ENCODE results near the gene CRAT.
"Not testable (repeated sequence)": the region's sequence is repeated elsewhere in the genome, so short reads cannot be mapped to it uniquely, and the experiment has no call there.

Gene CRAT

DNA sequence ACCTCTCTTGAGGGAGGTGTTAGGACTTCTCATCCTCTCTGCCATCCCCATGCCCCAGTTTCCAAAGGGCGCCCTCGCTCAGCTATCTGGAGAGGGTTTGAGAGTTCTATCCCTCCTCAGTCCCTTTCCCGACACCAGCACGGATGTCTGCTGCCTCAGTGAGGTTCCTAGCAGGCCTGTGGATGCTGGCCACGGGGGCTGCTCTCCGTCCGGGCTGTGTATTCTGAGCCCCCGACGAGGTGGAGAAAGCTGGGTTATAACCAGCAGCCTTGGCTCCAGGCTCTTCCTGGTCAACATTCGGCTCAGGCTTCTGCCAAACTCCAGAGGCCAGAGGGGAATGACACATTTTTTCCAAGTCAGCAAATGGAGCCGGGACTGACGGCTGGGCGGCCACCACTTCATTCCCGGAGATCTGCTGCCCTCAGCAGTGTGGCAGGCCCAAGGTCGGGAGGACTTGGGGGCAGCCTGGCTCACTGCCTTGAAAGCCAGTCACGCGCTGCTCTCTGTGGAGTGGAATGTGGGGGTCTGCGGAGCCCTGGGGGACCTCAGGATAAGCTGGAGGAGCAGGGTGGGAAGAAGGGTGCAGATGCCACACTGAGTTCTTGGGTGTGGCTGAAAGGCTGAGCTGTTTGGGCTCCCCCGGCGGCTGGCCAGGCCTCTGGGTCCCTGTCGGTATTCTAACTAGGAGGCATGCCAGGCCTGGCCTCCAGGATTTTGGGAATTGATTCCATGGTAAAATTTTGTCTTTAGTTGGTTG, 28.1 kb upstream of the CRAT start:
- no peak for DNase-seq (ENCODE audit: low read depth in 2 of 2)

DNA sequence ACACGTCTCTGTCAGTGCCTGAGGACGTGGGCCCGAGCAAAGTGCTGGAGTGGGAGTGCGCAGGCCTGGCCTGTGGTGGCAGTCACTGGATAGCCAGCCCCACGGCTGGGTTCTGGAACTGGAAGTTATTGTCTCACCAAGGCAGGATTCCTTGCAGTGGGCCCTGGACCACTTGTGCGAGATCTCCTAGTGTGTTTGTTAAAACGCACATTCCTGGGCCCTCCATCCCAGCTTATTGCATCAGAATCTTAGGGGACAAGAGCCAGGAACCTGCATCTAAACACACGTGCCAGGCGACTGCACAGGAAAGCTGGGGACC, 27.5 kb upstream of the CRAT start:
- no peak for DNase-seq (ENCODE audit: low read depth in 2 of 2)

DNA sequence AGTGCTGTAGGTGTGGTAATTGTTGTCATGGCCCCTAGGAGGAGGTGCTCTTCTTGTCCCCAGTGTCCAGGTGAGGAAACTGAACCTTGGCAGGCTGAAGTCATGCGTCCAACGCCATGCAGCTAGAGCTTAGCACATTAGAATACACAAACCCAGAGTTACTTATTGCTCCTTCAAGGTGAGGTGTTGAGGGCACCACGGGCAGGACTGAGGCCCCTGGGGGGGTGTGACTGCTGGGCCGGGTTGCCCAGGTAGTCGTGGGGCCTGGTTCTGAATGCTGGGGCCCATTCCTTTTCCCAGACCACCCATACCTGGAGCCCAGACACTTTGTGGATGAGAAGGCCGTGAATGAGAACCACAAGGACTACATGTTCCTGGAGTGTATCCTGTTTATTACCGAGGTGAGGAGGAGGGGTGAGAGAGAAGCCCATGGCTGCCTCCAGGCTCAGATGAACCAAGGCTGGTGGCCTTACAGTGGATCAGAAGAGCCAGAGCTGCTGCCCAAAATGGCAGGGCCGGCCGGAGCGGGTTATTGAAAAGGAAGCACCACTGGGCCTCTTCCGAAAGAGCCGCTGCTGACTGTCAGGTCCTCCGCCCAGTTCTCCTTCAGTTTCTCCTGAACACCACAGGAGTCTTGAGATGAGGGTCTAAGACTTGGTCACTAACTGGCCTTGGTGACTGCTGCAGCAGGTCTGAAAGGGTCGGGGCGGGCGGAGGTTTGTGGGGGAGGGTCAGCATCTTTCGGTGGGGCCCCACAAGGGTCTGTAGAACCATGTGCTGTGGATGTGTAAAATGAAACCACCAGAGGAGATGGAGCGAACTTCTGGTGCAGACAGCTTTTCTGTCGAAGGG, 26.9 kb upstream of the CRAT start:
- no peak for DNase-seq (ENCODE audit: low read depth in 2 of 2)

DNA sequence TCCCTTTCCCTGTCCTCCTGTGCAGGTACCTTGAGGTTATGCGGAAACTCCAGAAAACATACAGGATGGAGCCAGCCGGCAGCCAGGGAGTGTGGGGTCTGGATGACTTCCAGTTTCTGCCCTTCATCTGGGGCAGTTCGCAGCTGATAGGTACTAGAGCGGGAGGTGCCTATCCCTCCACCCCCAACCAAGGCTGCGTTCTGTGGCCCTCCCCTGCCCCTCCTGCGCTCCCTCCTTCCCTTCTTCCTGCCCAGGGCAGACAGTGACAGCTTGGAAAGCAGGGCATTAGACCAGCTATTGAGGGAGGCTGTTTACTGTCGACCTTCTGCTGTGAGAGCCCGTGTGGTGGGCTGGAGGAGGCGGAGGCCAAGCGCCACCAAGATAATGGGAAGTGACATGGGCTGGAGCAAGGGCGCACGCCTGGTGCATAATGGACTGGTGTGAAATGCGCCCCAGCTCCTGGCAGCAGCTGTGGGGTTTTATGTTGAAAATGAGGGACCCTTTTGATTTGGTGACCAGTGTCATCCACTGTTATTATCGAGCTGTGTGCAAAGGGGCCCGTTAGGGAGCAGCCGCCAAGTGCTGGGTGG, 25.9 kb upstream of the CRAT start:
- no peak for DNase-seq (ENCODE audit: low read depth in 2 of 2)

DNA sequence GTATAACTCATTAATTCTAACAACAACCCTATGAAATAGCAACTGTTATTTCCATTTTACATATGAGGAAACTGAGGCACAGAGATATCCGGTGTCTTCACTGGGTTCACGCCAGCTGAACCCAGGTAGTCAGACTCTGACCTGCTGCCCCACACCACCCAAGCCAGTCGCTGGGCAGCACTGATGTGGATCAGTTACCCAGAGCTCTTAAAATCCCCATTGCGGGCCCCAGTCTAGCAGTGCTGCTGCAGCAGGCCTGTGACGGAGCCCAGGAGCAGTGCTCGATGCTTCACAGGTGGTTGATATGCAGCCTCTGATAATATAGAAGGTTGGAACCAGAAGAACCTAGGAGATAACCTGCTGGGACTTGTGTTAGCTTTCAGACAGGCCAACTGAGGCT, 24.9 kb upstream of the CRAT start:
- no peak for DNase-seq (ENCODE audit: low read depth in 2 of 2)

DNA sequence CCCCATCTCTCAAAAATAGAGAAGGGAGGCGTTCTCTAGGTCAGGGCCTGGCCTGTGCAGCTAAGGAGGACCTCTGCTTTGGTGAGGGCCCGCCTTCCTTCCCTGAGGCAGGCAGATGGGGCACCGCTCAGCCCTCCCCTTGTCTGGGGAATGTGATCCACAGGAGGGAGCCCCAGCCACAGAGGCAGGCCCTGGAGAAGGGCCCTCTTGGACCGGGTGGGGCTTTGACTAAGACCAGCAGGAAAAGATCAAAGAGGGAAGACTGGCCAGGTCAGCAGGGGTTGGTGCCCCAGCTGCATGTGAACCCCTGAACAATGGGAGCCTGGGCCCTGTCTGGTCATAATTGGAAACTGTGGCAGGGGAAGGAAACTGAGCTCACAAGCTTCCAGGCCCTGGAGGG, 22.5 kb upstream of the CRAT start:
- no peak for DNase-seq (ENCODE audit: low read depth in 2 of 2)

DNA sequence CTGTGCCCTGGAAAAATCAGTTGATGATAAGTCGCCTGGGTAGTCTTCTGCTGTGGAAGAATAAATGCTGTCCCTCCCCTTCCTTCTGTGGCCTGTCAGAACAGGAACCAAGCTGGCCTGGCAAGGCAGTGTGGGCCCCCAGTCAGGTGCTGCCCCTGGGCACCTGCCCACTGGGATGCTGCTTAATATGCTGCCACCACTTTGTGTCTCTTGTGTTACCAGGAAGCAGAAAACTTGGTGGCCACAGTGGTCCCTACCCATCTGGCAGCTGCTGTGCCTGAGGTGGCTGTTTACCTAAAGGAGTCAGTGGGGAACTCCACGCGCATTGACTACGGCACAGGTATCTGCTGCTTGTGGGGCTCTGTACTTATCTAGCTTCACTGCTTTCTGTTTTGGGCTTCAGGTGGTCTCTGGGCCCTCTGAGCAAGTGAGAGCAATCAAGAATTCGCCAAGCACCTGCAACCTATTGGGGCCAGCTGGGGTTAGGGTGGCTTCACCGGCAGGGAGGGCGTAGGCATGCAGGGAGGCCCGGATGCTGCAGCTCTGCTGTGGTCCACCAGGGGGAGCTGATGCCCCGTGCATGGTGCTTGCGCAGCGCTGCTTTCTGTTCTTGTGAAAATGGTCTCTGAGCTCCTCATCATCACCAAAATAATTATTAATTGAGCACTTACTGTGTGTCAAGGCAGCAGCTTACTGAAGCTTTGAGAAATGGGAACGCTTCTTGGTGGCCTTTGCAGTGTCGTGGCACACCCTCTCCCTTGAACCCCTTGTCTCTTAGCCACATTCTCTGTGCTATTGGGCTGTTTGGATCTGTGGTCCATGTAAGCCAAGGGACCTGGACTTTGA, 20.9 kb upstream of the CRAT start:
- DNase-seq (ENCODE audit: low read depth in 2 of 2), result peak; percentile 63 to 71

DNA sequence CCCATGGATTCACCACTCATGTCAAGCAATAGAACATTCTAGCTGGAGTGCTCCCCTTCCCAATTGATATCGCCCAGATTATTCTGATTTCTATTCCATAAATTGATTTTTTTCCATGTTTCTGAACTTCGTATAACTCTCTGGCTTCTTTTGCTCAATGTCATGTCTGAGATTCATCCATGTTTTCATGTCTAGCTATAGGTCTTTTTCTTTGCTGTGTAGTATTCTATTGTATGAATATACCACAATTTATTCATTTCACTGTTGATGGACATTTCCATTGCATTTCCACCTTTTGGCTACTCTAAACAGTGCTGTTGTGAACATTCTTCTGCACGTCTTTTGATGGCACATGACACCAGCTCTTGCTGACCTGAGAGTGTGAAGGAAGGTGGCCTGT, 20.2 kb upstream of the CRAT start:
- no peak for DNase-seq (ENCODE audit: low read depth in 2 of 2)

DNA sequence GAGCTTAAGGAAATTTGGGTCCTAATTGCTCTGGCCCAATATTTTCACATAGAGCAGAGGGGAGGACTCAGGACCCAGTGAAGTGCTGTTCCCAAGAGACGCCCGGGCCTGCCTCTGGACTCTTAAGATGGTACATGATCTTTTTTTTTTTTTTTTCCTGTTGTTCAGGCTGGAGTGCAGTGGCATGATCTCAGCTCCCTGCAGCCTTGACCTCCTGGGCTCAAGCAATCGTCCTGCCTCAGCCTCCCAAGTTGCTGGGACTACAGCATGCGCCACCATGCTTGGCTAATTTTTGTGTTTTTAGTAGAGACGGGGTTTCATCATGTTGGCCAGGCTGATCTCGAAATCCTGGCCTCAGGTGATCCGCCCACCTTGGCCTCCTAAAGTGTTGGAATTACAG, 19.7 kb upstream of the CRAT start:
- not testable (repeated sequence) for DNase-seq (ENCODE audit: low read depth in 2 of 2)

DNA sequence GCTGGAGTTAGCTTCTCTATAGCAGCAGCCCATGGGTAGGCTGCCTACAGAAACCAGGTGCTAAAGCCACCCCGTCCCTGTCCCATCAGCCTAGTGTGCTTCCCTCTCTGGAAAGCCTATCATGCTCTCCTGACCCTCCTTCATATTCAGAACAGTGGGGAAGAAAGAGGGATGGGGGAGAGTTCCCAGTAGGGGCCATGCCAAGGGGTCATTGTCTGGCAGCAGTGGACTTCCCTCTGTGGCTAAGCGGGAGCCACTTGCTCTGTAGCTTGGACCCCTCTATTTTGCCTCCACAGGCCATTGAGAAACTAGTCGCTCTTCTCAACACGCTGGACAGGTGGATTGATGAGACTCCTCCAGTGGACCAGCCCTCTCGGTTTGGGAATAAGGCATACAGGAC, 18.1 kb upstream of the CRAT start:
- no peak for DNase-seq (ENCODE audit: low read depth in 2 of 2)

DNA sequence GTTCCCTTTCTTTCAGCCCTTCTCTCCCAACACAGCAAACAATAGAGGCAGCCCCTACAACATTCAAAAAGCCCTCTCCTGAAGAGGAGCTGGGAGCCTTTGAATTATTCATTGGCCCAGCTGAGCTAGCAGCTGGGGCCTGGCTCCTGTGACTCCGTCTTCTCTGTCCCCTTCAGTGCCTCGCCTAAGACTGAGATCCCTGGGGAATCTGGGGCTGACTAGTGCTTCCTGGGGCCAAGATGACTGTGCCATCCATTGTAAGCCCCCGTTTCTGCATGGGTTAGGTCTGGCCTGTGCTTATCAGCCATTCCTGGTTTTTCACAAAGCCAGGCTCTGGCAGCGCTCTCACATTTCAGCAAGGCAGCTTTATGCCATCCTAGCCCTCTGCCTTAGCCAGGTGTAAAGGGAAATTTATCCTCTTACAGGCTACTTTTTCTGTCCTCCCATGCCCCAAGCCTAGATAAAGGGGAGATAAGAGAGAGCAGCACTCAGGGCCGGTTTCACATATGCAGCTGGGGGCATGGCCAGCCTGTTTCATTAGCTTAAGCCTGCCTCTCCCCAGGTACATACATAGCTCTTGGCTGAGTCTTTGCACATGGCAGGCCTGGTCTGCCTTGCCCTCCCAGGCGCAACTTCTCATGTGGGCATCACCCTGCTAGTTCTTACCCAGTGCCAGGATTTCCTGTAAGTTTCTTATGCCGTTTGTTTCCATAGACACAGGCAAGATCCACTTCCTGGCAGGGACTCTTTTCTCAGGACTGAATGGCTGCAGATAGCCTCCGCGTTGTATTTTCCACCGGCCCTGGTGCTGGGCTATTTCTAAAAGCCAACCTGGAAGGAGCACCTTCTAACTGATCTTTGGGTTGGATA, 16.4 kb upstream of the CRAT start:
- DNase-seq (ENCODE audit: low read depth in 2 of 2), result no peak

DNA sequence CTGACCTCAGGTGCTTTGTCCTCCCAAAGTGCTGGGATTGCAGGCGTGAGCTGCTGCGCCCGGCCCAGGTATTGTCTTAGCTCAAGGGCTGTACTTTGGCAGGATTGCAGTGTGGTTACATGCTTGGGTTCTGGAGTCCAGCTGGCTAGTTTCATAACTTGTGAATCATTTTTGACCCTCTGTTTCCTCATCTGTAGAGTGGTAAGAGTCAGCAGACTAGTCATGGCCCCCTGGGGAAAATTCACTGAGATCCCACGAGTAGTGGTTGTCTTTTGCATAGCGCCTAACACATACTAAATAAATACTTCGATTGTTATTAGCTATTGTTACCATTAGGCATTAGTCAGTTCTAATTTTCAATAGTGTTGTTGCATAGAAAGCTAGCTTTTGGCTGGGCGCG, 14.9 kb upstream of the CRAT start:
- DNase-seq (ENCODE audit: low read depth in 2 of 2), result no peak

DNA sequence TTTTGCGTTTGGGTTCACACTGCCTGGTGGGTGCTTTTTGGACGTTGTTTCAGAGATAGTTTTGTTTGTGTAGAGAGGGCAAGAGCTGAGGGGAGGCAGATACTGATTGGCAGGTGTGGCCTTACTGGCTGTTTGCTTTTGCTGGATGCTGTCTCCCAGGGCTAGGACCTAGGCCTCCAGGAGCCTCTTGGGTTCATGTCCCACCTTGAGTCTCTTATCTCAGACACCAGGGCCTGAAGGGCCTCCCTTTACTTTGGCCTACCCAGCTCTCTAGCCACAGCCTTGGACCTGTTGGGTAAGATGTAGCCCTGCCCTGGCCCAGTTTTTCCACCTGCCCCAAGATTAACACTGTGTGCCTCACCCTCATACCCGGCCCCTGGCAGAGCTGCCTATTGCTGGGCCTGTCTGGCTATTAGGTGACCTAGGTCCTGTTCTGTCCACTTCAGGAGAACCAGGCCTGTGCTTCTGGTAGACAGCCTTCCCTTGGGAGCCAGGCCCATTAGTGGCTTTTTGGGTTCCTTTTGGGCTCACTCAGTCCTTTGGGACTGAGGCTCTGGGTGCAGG, 14.0 kb upstream of the CRAT start:
- no peak for DNase-seq (ENCODE audit: low read depth in 2 of 2)

DNA sequence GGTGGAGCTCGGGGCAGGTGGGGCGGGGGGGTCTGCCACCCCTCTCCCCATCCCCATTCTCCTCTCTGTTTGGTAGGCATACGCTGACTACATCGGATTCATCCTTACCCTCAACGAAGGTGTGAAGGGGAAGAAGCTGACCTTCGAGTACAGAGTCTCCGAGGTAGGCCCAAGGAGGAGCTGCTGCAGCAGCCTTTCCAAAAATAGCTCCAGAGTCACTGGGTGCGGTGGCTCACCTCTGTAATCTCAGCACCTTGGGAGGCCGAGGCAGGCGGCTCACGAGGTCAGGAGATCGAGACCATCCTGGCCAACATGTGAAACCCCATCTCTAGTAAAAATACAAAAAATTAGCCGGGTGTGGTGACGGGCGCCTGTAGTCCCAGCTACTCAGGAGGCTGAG, 12.4 kb upstream of the CRAT start:
- not testable (repeated sequence) for DNase-seq (ENCODE audit: low read depth in 2 of 2)

DNA sequence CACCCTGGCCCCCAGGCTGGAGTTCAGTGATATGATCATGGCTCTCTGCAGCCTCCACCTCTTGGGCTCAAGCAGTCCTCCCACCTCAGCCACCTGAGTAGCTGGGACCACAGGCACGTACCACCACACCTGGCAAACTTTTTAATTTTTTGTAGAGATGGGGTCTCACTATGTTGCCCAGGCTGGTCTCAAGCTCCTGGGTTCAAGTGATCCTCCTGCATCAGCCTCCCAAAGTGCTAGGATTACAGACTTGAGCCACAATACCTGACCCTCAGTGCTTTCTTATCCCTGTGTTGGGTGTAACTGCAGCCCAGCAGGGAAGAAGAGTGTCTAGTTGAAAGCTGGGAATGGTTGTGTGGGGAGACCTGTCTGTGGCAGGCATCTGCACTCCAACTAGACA, 11.5 kb upstream of the CRAT start:
- DNase-seq (ENCODE audit: low read depth in 2 of 2), result no peak

DNA sequence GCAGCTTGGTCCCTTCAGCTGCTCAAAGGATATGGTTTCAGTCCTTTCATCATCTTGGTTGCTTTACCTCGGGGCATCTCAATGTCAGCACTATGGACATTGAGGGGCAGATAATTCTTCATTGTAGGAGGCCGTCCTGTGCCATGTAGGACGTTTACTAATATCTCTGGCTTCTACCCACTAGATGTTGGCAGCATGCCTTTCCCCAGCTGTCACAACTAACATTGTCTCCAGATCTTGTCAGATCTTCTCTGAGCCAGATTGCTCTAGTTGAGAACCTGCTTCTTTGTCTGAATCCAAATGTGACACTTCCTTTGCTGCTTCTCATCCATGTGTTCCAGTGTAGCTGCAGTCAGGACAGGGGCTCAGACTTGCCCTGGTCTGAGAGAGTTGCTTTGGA, 10.9 kb upstream of the CRAT start:
- no peak for DNase-seq (ENCODE audit: low read depth in 2 of 2)

DNA sequence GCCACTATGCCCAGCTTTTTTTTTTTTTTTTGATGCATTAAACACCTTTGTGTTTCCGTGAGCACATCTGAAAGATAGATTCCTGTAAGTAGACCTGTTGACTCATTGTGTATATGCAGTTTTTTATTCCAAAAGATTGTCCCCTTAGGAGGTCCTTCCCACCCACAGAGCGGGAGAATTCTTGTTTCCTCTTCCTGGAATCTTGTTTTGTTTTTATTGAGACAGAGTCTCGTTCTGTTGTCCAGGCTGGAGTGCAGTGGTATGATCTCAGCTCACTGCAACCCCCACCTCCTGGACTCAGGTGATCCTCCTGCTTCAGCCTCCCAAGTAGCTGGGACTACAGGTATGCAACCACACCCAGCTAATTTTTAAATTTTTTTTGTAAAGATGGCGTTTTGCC, 8.2 kb upstream of the CRAT start:
- DNase-seq (ENCODE audit: low read depth in 2 of 2), result no peak

DNA sequence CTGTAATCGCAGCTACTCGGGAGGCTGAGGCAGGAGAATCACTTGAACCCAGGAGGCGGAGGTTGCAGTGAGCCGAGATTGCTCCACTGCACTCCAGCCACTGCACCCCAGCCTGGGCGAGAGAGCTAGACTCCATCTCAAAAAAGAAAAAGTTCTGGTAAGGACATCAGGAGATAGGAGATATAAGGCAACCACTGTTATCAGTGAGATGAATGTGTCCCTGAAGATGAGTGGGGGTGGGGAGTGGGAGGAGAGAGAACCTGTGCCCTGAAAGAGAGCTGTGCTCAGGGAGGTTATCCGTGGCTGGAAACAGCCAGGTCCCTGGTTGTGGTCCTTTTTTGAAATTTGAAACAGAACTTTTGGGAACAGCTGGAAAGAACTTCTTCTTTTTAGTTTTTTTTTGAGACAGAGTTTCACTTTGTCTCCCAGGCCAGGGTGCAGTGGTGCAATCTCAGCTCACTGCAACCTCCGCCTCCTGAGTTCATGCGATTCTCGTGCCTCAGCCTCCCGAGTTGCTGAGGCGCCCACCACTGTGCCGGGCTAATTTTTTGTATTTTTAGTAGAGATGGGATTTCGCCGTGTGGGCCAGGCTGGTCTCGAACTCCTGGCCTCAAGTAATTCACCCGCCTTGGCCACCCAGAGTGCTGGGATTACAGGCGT, 3.2 kb upstream of the CRAT start:
- no peak for DNase-seq (ENCODE audit: low read depth in 2 of 2)

DNA sequence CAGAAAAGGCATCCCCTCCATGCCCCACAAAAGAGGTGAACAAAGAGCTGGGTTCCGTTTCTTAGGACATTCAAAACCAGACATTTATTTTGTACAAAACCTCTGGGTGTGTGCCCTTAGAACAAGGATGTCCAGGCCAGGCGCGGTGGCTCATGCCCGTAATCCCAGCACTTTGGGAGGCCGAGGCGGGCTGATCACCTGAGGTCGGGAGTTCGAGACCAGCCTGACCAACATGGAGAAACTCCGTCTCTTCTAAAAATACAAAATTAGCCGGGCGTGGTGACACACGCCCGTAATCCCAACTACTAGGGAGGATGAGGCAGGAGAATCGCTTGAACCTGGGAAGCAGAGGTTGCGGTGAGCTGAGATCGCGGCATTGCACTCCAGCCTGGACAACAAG, 1.9 kb upstream of the CRAT start:
- DNase-seq (ENCODE audit: low read depth in 2 of 2), result not testable (repeated sequence)

DNA sequence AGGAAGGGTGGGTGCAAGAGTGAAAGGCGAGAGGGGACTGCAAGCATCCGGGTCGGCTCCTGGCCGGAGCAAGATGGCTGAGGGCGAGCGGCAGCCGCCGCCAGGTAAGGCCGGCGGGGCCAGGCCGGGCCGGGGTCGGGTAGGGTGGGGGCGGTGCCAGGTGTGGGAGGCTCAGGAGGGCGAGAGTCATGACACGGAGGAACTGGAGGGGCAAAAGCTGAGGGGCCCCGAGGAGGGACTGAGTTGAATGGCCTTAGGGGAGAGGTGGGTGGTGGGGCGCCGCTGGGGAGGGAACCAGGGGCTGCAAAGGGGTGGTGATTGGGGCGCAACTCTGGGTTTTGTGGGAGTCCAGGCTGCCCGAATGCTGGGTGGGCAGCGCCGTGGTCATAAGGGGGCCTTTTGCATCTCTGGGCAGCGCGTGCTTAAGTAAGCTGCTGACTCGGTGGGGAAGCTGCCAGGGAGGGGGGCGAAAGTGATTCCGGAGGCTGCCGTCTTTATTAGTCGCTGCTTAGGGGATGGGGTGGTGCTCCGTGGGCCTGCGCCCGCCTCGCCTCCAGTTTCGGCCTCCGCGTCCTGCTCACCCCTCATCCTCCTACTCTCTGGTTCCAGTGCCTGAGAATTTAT, 1.0 kb upstream of the CRAT start:
- DNase-seq (ENCODE audit: low read depth in 2 of 2), result no peak
